Activated CD4-positive, alpha-beta T cell treated with anti-CD3 and anti-CD28 coated beads, Interleukin-2, Interleukin-6, amounts not matched to agents 100 ng/mL and 50 ng/mL, durations not matched to agents 16 hours and 8 hours (primary cell): ENCODE results near the gene DHRS1.

Experiments
- DNase-seq: peaks from one replicate; pipeline ENCODE4 v3.0.0-alpha.2; 2020

The DHRS1 gene

GRCh38 chr14:24243336-24243836 lies 56.2 kb downstream of the DHRS1 start:
- no peak for DNase-seq

- peak; percentile 95 for DNase-seq
Observed at GRCh38 chr14:24241829-24242443, 57.6 kb downstream of the DHRS1 start.
